Heart right ventricle (tissue), 16 donors: ENCODE results near the gene MAD1L1. TPM values are rescaled to one million over a fixed set of nuclear protein-coding genes. Genes with fewer than 3 reads are reported as not detected.

Experiments used
- ATAC-seq, 8 donors: fragments of 200-7000 bp; cut with Tn5 transposase; one replicate each; pipeline ENCODE4 v1.9.1; 2020; ENCODE audit warnings: mild to moderate bottlenecking in 8 of 8, moderate library complexity in 8 of 8, moderate number of reproducible peaks in 1 of 8
- DNase-seq, 2 donors: peaks; one replicate each; pipeline ENCODE4 v3.0.0-alpha.2; 2020
- H3K27ac ChIP-seq, 10 donors: fragments of 200-600 bp; sonication (generic) in 2 of 10; one replicate each; pipeline versions ENCODE4 v1.5.0 to v1.8.0; 2020 to 2022; ENCODE audit warnings: mild to moderate bottlenecking in 3 of 10
- H3K27me3 ChIP-seq, 7 donors: fragments of 200-600 bp; one replicate each; pipeline ENCODE4 v1.8.0; 2021 to 2022; ENCODE audit warnings: mild to moderate bottlenecking in 2 of 7
- H3K36me3 ChIP-seq, 9 donors: fragments of 200-600 bp; sonication (generic) in 1 of 9; one replicate each; pipeline versions ENCODE4 v1.5.0 to v1.8.0; 2020 to 2022; ENCODE audit warnings: mild to moderate bottlenecking in 2 of 9
- H3K4me1 ChIP-seq, 9 donors: fragments of 200-600 bp; sonication (generic) in 1 of 9; one replicate each; pipeline versions ENCODE4 v1.5.0 to v1.8.0; 2020 to 2022; ENCODE audit warnings: mild to moderate bottlenecking in 4 of 9
- H3K4me3 ChIP-seq, 10 donors: fragments of 200-600 bp; sonication (generic) in 2 of 10; one replicate each; pipeline versions ENCODE4 v1.5.0 to v1.8.0; 2020 to 2022; ENCODE audit warnings: mild to moderate bottlenecking in 7 of 10, moderate library complexity in 2 of 10
- H3K9me3 ChIP-seq, 11 donors: fragments of 200-600 bp in 10 of 11; sonication (generic) in 2 of 11; one replicate each; pipeline versions ENCODE4 v1.5.0 to v1.8.0; 2013 to 2022; ENCODE audit warnings: mild to moderate bottlenecking in 2 of 11, control low read depth in 1 of 11, moderate library complexity in 1 of 11
- WGBS, 2 donors: extraction: QIAGEN DNeasy Blood & Tissue Kit; methylation state at CpG; one replicate each; pipeline ENCODE4 v1.1.7; 2013; ENCODE audit warnings: inconsistent platforms in 1 of 2; 5-methylcytosine and 5-hydroxymethylcytosine counted together
- intact Hi-C, 10 donors: fragments of 100-400 bp; cut with DNase I; formaldehyde crosslinking; loops; one replicate each; pipeline versions ENCODE4 v1.11.1 to v1.14.2; 2022
- polyA plus RNA-seq, 2 donors: library from polyadenylated mRNA; stranded (reverse); fragments of 200-250 nt; gene quantifications; one replicate each; pipeline ENCODE4 v1.2.3, GENCODE V29; 2013
- total RNA-seq, 10 donors: library from RNA; stranded (reverse); fragmentation: NEBNext Ultra II Directional in 3 of 10; extraction: Animal tissue kit (Norgen Biotek cat#: 25700) in 3 of 10; gene quantifications; one replicate each; pipeline versions ENCODE4 v1.2.1 to v1.2.4, GENCODE V29; 2021 to 2023
- TF ChIP-seq, protein P1 (sequence below), 9 donors: fragments of 200-600 bp; sonication (generic) in 2 of 9; IDR thresholded peaks; one replicate each; pipeline versions ENCODE4 v1.5.0 to v1.8.0; 2021 to 2022; ENCODE audit warnings: antibody characterized with exemption in 9 of 9, mild to moderate bottlenecking in 5 of 9, moderate library complexity in 1 of 9
- donor health status: Arrhythmogenic right ventricular cardiomyopathy.
- donor health status: ischemic (EF 13 %, LVEDD 7.1; RV severe dilation, severe dysfunction).
- donor health status: healthy with polysubstance abuse.
- donor health status: DM: no; HTN: yes; CAD: no.
- donor health status: DM: no; HTN: no; CAD: no.
- donor health status: ischemic (EF 25% LVEDD 6.9; RV normal size, moderate dysfunction).
- donor health status: ischemic (EF 25% LVEDD 5.7; RV mildly dilated, moderate dysfunction).
- donor health status: healthy.
- donor health status: DM: yes; HTN: yes; CAD: no.
- donor health status: Ischemic cardiomyopathy.
- donor health status: ischemic (EF 35%, LVEDD 5.7; RV mildly dilated, moderate dysfunction).
- donor health status: nonischemic (EF 11% LVEDD 7.7; RV severe dilation, severe dysfunction).
- donor health status: DM: yes; HTN: yes; CAD: no.
- donor health status: PGD.
- donor health status: ischemic (EF 29% LVEDD 5.4; RV normal size, mild dysfunction).
- donor health status: nonischemic (EF 23%, LVEDD 6.1; RV moderate dilation, normal function).

The MAD1L1 gene
- total and polyA plus RNA-seq, 12 donors, result 13.8 to 46.8 (median 20.2) TPM

DNA sequence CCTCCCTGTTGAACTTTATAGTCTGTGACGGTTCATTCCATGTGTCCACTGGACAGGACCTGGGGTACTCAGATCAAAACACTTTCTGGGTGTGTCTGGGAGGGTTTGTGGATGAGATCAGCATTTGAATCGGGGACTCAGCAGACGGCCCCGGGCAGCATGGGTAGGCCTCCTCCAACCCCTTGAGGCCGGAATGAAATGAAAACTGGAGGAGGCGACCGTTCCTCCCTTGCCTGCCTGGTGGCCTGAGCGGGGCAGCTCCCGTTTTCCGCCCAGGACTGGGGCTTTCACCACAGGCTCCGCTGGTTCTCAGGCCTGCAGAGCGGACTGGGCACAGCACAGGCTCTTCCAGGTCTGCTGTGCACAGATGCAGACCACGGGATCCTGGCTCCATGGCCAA is 247.7 kb downstream of the MAD1L1 start:
- no peaks in the 10 kb centered on the region for H3K9me3 ChIP-seq
- no peak overlapping the region for H3K4me3 ChIP-seq
- ATAC-seq, result no peak
- DNase-seq, result peak in 1 of 2 donors; percentile 7
- H3K27me3 ChIP-seq, result no peaks in the 10 kb centered on the region
- 86 to 90% methylated on average over 13 of the region's 13 CpGs for WGBS, 2 donors
- H3K36me3 ChIP-seq, result peaks cover 0 to 7% (median 0%) of the 10 kb centered on the region in 9 donors
- H3K27ac ChIP-seq, result no peak overlapping the region
- intact Hi-C loops, result no loop called here
- TF ChIP-seq, protein P1, sequence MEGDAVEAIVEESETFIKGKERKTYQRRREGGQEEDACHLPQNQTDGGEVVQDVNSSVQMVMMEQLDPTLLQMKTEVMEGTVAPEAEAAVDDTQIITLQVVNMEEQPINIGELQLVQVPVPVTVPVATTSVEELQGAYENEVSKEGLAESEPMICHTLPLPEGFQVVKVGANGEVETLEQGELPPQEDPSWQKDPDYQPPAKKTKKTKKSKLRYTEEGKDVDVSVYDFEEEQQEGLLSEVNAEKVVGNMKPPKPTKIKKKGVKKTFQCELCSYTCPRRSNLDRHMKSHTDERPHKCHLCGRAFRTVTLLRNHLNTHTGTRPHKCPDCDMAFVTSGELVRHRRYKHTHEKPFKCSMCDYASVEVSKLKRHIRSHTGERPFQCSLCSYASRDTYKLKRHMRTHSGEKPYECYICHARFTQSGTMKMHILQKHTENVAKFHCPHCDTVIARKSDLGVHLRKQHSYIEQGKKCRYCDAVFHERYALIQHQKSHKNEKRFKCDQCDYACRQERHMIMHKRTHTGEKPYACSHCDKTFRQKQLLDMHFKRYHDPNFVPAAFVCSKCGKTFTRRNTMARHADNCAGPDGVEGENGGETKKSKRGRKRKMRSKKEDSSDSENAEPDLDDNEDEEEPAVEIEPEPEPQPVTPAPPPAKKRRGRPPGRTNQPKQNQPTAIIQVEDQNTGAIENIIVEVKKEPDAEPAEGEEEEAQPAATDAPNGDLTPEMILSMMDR (IDR thresholded peaks at IDR 0.05), result no peak
- H3K4me1 ChIP-seq, result peaks cover 0 to 4% (median 1%) of the 10 kb centered on the region in 9 donors

DNA sequence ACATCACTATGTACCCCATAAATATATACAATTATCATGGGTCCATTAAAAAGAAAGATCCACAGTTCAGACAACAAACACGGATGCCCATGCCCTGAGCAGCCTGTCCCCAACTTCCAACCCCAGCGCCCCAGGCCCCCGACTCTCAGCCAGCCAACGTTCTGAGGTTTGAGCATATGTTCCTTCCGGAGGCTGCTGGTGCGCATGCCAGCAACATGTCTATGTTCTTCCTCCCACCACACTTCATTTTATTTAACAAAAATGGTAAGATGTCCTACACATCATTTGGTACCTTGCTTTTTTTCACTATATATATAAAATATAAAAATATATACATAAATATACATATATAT is 250.9 kb downstream of the MAD1L1 start:
- 90 to 94% methylated on average over 6 of the region's 6 CpGs for WGBS, 2 donors
- H3K4me3 ChIP-seq, result no peak overlapping the region
- DNase-seq (no peak), ATAC-seq (no peak)
- intact Hi-C loops, result no loop called here
- peaks cover 0 to 17% (median 0%) of the 10 kb centered on the region in 9 donors for H3K36me3 ChIP-seq
- peaks cover 0 to 3% (median 0%) of the 10 kb centered on the region in 11 donors for H3K9me3 ChIP-seq
- no peaks in the 10 kb centered on the region for H3K27me3 ChIP-seq
- H3K27ac ChIP-seq, result no peak overlapping the region
- TF ChIP-seq, protein P1 (IDR thresholded peaks at IDR 0.05), result no peak
- H3K4me1 ChIP-seq, result no peaks in the 10 kb centered on the region

DNA sequence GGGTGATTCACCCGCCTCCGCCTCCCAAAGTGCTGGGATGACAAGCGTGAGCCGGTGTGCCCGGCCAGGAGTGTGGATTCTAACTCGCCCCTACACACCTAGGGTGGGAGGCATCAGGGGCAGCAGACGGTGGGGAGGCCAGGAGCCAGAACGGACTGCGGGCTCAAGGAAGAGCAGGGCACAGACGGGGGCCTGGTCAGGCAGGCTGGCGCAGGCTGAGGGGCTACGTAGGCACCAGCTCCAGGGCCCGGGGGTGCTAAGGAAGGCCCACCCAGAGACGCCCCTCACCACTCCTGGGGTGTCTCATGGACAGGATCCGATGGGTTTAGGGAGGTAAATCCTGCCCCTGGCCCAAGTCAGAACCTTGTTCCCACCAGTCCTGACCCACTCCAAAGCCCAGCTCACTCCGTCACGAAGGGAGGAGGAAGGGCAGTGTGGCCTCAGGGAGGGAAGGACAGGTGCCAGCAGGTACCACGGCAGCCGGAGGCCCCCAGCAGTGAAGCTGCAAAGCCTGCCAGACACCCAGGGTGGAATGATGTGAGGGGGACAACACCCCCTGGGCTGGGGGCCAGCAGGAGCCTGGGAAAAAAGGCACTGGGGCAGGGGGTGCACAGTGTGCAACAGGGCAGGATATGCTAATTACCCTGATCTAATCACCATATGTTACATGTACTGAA is 251.4 kb downstream of the MAD1L1 start:
- WGBS, 2 donors, result 90 to 93% methylated on average over 19 of the region's 19 CpGs
- no peaks in the 10 kb centered on the region for H3K4me1 ChIP-seq
- no peak overlapping the region for H3K4me3 ChIP-seq
- peaks cover 0 to 3% (median 0%) of the 10 kb centered on the region in 11 donors for H3K9me3 ChIP-seq
- no peaks in the 10 kb centered on the region for H3K27me3 ChIP-seq
- DNase-seq (no peak), ATAC-seq (no peak)
- intact Hi-C loops, result no loop called here
- H3K27ac ChIP-seq, result no peak overlapping the region
- TF ChIP-seq, protein P1 (IDR thresholded peaks at IDR 0.05), result no peak
- H3K36me3 ChIP-seq, result peaks cover 0 to 20% (median 0%) of the 10 kb centered on the region in 9 donors

DNA sequence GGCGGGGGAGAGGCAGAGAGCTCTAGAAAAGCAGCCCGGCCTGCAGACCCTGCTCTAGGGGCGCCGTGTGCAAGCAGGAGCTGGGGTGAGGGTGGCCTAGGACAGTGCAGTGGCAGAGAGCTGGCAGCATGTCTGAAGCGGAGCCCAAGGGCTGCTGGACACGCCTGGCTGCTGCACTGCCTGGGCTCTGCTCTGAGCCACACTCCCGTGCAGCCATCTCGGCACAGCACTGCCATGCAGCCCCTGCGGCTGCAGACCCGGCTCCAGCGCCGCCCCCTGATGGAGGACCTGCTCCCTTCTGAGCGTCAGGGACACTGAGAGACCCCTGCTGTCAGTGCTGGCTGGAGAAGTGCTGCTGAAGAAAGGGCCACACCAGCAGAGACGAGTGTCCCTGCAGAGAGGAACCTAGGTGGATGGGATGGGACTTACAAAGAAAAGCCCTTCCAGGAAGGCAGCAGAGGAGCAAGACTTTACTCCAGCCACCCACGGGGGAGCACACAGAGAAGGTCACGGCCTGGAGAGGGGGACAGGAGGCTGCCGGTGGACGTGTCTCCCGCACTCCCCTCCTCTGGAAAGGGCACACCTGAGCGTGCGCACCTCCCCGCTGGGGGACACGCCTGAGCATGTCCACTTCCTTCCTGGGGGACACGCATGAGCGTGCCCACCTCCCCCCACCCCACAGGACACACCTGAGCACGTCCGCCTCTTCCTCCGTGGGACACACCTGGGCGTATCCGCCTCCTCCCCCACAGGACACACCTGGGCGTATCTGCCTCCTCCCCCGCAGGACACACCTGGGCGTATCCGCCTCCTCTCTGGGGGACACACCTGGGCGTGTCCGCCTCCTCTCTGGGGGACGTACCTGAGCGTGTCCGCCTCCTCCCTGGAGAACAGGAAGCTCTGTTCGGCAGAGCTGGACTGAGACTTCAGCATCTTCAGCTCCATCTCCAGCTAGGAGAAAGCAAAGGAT is 252.9 kb downstream of the MAD1L1 start:
- 92 to 94% methylated on average over 40 of the region's 40 CpGs for WGBS, 2 donors
- TF ChIP-seq, protein P1 (IDR thresholded peaks at IDR 0.05), result no peak
- Histone ChIP-seq H3K4me1 (peaks cover 0 to under 1% (median 0%) of the 10 kb centered on the region in 9 donors), H3K27ac (no peak overlapping the region), H3K9me3 (peaks cover 0 to 3% (median 0%) of the 10 kb centered on the region in 11 donors), H3K4me3 (no peak overlapping the region), H3K27me3 (no peaks in the 10 kb centered on the region), H3K36me3 (peaks cover 0 to 26% (median 0%) of the 10 kb centered on the region in 9 donors)
- intact Hi-C loops, result no loop called here
- ATAC-seq (peak in 3 of 8 donors; percentile 19 to 30 (median 20)), DNase-seq (peak in 1 of 2 donors; percentile 9)
